ENCODE data around the gene DVL1.

DNA sequence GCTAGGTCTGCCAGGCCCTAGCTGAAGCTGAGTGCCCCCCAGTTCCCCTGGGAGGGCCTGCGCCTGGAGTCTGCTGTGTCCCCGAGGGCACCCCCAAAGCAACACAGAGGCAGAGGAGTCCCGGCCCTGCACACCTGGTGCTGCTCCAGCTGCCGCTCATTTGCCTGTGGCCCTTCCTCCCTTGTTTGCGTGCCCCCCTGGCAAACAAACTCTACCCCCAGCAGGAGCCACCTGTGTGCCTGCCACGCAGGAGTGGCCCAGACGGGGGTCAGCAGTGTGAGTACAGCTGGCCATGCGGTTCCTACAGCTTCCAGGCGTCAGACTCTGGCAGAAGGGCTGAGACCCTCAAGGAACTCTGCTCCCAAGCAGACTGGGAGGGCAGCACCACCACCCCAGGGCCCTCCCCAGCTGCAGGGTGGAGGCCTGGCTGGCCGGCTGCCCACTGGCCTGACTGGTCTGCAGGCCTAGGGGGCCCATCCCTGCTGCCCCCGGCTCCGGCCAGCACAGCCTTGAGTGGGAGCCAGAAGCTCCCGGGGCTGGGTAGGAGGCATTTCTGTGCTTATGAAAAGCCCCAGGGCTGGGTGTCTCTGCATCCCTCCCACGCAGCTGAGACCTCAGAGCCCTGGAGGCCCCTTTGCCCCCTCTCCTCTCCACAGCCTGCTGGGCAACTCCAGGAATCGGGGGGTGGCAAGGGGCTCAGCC, 18.7 kb downstream of the DVL1 start:
- TF ChIP-seq, protein P1, sequence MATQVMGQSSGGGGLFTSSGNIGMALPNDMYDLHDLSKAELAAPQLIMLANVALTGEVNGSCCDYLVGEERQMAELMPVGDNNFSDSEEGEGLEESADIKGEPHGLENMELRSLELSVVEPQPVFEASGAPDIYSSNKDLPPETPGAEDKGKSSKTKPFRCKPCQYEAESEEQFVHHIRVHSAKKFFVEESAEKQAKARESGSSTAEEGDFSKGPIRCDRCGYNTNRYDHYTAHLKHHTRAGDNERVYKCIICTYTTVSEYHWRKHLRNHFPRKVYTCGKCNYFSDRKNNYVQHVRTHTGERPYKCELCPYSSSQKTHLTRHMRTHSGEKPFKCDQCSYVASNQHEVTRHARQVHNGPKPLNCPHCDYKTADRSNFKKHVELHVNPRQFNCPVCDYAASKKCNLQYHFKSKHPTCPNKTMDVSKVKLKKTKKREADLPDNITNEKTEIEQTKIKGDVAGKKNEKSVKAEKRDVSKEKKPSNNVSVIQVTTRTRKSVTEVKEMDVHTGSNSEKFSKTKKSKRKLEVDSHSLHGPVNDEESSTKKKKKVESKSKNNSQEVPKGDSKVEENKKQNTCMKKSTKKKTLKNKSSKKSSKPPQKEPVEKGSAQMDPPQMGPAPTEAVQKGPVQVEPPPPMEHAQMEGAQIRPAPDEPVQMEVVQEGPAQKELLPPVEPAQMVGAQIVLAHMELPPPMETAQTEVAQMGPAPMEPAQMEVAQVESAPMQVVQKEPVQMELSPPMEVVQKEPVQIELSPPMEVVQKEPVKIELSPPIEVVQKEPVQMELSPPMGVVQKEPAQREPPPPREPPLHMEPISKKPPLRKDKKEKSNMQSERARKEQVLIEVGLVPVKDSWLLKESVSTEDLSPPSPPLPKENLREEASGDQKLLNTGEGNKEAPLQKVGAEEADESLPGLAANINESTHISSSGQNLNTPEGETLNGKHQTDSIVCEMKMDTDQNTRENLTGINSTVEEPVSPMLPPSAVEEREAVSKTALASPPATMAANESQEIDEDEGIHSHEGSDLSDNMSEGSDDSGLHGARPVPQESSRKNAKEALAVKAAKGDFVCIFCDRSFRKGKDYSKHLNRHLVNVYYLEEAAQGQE (IDR thresholded peaks at IDR 0.05; ENCODE audit: low read depth, low read length): no peak
- TF ChIP-seq POLR2A (IDR thresholded peaks at IDR 0.05; ENCODE audit: low read depth, low read length) (no peak), TBL1XR1 (IDR thresholded peaks at IDR 0.05; ENCODE audit: low read depth, low read length) (no peak), CREB1 (IDR thresholded peaks at IDR 0.05; ENCODE audit: low read depth) (no peak), EZH2 (IDR thresholded peaks at IDR 0.05; ENCODE audit: borderline replicate concordance, control insufficient read depth, low read depth, low read length) (no peak)
